ES-I3 (cell line): ENCODE measurements around the gene EIF5A.

ENCODE experiments used
- H3K36me3 ChIP-seq: 2 replicates; pipeline ENCODE4 v1.6.1; 2013; ENCODE audit warnings: mild to moderate bottlenecking, low read length, control low read depth, moderate library complexity; ENCODE audit not compliant: insufficient read depth
- H3K4me1 ChIP-seq: 2 replicates; pipeline ENCODE4 v1.6.1; 2013; ENCODE audit warnings: mild to moderate bottlenecking, control low read depth, low read length; ENCODE audit not compliant: insufficient read depth
- H3K9ac ChIP-seq: 2 replicates; pipeline ENCODE4 v1.6.1; 2013; ENCODE audit warnings: low read depth, mild to moderate bottlenecking, low read length, moderate library complexity
- H3K9me3 ChIP-seq: 2 replicates; pipeline ENCODE4 v1.6.1; 2013; ENCODE audit warnings: mild to moderate bottlenecking, low read length, moderate library complexity; ENCODE audit not compliant: control insufficient read depth, insufficient read depth

Gene EIF5A

GRCh38 chr17:7281074-7281952 lies 26.1 kb upstream of the EIF5A start, which contains the start of gene SLC2A4:
Gene SLC2A4, plus strand, starts transcription at chr17:7281718. Its CDS starts 217 bp downstream, at chr17:7281935.
- no peaks in the 10 kb centered on the region for H3K36me3 ChIP-seq
- H3K9me3 ChIP-seq: no peaks in the 10 kb centered on the region
- H3K4me1 ChIP-seq: peaks cover 3% of the 10 kb centered on the region; the same call in 1 of the 2 replicates
- peak within 1 kb of the TSS; percentile 67 for H3K9ac ChIP-seq

DNA sequence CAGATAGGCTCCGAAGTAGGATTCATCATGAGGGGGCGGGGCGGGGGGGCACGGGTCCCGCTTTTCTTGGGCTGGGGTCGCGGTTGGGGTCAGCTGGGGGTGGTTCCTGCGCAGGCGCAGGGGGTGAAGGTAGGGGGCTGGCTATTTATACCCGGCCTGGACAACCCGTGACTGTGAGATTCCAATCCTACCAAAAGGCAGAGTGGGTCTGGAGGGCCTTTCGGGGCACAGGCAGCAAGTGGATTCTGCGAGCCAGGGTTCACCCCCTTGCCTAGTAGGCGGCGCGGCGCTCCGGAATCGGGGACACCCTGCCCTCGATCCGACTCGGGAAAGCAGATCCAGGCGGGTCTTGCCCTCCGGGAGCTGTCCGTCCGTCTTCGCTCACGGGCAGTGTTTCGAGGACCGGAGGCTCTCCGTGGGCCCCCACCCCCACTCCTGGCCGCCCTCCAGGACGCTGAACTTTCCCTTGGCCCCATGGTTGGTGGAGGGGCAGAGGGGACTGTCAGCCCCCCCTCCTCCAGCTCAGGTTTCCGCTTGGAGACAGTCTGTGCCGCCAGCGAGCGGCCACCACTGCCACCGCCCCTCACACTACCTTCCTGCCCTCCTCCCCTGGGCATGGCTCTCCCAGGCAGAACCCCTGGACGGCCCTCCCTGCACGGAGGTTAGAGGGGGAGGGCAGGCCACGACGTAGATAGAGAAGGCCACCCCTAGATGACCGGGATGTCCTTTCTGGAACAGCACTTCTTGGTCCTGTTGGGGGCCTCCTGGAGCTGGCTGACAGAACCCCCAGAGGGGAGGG lies 25.3 kb upstream of the EIF5A start:
- no peaks in the 10 kb centered on the region for H3K9me3 ChIP-seq
- peak overlapping the region; percentile 67 for H3K9ac ChIP-seq
- H3K4me1 ChIP-seq: peaks cover 3% of the 10 kb centered on the region; the same call in 1 of the 2 replicates

DNA sequence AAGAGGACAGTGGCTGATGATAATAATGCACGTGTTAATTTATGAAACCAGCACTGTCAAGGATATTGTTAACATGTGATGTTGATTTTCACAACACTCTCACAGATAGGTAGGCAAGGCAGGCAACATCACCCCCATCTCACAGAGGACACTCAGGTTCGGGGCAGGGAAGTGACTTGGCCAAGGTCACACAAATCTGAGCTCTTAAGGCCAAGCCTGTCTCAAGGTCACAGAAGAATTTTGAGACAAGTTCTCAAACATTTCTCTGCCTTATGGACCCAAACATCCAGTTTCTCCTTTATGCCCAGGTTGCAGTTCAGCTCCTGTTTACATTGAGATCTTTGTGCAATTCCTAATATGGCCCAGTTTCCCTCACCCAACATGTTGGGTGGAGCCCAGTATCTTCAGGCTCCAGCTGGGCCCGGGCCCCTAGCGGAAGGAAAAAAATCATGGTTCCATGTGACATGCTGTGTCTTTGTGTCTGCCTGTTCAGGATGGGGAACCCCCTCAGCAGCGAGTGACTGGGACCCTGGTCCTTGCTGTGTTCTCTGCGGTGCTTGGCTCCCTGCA lies 24.6 kb upstream of the EIF5A start:
- no peaks in the 10 kb centered on the region for H3K9me3 ChIP-seq
- H3K9ac ChIP-seq: peak overlapping the region; percentile 67
- H3K36me3 ChIP-seq: no peaks in the 10 kb centered on the region
- peaks cover 3% of the 10 kb centered on the region; the same call in 1 of the 2 replicates for H3K4me1 ChIP-seq

More for the DNA sequence above, 25.3 kb upstream of the EIF5A start:
- no peaks in the 10 kb centered on the region for H3K36me3 ChIP-seq

DNA sequence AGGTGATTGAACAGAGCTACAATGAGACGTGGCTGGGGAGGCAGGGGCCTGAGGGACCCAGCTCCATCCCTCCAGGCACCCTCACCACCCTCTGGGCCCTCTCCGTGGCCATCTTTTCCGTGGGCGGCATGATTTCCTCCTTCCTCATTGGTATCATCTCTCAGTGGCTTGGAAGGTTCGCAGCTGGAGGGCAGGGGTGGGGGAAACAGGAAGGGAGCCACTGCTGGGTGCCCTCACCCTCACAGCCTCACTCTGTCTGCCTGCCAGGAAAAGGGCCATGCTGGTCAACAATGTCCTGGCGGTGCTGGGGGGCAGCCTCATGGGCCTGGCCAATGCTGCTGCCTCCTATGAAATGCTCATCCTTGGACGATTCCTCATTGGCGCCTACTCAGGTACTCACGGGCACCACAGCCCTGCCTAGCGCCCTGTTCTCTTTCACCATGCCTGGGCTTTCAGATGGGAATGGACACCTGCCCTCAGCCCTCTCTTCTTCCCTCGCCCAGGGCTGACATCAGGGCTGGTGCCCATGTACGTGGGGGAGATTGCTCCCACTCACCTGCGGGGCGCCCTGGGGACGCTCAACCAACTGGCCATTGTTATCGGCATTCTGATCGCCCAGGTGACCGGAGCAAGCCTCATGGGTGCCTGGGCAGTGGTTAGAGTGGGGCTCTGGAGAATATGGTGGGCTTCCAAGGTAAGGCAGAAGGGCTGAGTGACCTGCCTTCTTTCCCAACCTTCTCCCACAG lies 23.8 kb upstream of the EIF5A start:
- peaks cover 3% of the 10 kb centered on the region; the same call in 1 of the 2 replicates for H3K4me1 ChIP-seq
- H3K9me3 ChIP-seq: no peaks in the 10 kb centered on the region
- H3K9ac ChIP-seq: no peak overlapping the region
- no peaks in the 10 kb centered on the region for H3K36me3 ChIP-seq

GRCh38 chr17:7284911-7285310 lies 22.5 kb upstream of the EIF5A start:
- no peaks in the 10 kb centered on the region for H3K9me3 ChIP-seq
- H3K36me3 ChIP-seq: no peaks in the 10 kb centered on the region
- H3K4me1 ChIP-seq: peaks cover 3% of the 10 kb centered on the region; the same call in 1 of the 2 replicates
- no peak overlapping the region for H3K9ac ChIP-seq

DNA sequence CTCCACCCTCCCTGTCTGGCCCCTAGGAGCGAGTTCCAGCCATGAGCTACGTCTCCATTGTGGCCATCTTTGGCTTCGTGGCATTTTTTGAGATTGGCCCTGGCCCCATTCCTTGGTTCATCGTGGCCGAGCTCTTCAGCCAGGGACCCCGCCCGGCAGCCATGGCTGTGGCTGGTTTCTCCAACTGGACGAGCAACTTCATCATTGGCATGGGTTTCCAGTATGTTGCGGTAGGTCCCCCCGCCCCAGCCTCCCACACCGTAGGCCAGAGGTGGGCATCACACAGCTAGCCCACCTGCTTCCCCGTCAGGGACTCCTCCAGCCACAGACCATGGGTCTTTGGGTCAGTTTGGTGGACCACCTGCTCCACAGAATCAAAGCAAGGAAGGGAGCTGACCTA lies 21.7 kb upstream of the EIF5A start:
- Histone ChIP-seq H3K36me3 (no peaks in the 10 kb centered on the region), H3K4me1 (peaks cover 3% of the 10 kb centered on the region; the same call in 1 of the 2 replicates), H3K9me3 (no peaks in the 10 kb centered on the region), H3K9ac (no peak overlapping the region)

DNA sequence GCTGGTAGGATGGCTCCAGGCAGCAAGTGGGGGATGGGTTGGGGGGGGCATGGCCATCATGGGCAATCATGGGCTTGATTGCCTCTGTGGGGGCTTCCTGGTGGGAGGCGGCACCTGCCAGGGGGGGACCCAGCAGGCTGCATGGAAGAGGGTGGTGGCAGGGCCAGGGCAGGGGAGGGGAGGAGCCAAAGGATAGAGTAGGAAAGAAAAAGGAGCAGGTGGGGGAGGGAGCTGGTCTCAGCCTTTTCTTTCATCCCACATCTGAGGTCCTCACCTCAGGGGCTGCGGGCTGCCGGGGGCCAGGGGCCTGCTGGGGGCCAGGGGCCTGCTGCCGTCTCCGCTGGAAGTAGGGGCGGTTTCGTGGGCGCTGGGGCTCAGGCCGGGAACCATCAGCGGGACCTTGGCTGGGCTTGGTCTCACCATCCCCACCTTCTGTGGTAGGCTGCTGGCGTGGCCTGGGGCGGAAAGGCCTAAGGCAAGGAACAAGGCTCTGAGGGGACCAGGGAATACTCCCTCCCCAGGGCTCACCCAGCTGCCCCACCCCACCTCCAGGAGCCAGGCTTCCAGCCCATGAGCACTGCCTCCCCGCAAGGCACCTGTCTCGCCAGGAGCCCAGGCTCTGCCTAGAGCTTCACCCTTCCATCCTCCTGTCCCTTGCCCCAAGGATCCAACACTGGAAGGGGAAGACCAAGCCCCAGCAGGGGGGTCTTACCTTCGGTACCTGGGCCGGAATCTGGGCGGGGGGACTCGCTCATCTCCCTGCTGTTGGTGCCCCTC lies 18.0 kb upstream of the EIF5A start:
- Histone ChIP-seq H3K4me1 (peaks cover 18% of the 10 kb centered on the region), H3K36me3 (no peaks in the 10 kb centered on the region), H3K9ac (no peak overlapping the region; the same call in 1 of the 2 replicates), H3K9me3 (no peaks in the 10 kb centered on the region)

DNA sequence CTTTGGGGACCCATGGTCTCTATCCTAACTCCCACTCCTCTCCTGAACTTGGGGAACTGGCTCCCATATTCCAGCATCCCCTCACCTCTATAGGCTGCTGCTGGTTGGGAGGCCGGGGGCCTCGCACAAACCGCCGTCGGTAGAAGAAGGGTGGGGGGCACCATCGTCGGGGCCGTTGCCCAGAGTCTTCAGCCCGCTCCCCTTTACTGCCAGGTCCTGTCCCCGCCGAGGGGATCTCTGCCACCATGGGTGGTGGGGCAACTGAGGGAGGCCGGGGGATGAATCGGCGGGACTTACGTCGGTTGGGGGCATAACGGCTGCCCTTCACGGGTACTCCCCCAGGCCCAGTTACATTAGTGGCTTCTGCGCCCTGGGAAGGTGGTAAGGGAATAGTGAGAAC lies 17.3 kb upstream of the EIF5A start:
- Histone ChIP-seq H3K36me3 (no peaks in the 10 kb centered on the region), H3K9me3 (no peaks in the 10 kb centered on the region), H3K4me1 (peaks cover 18% of the 10 kb centered on the region), H3K9ac (no peak overlapping the region)

GRCh38 chr17:7290685-7291084 lies 16.7 kb upstream of the EIF5A start:
- Histone ChIP-seq H3K9ac (no peak overlapping the region), H3K36me3 (no peaks in the 10 kb centered on the region), H3K4me1 (peaks cover 18% of the 10 kb centered on the region), H3K9me3 (no peaks in the 10 kb centered on the region)

GRCh38 chr17:7292194-7292593 lies 15.2 kb upstream of the EIF5A start:
- Histone ChIP-seq H3K9me3 (no peaks in the 10 kb centered on the region), H3K36me3 (no peaks in the 10 kb centered on the region), H3K9ac (no peak overlapping the region), H3K4me1 (peaks cover 18% of the 10 kb centered on the region)

- Histone ChIP-seq H3K9me3 (no peaks in the 10 kb centered on the region), H3K9ac (no peak overlapping the region), H3K4me1 (peaks cover 18% of the 10 kb centered on the region), H3K36me3 (no peaks in the 10 kb centered on the region)
Measured at GRCh38 chr17:7292729-7293128, 14.7 kb upstream of the EIF5A start.

DNA sequence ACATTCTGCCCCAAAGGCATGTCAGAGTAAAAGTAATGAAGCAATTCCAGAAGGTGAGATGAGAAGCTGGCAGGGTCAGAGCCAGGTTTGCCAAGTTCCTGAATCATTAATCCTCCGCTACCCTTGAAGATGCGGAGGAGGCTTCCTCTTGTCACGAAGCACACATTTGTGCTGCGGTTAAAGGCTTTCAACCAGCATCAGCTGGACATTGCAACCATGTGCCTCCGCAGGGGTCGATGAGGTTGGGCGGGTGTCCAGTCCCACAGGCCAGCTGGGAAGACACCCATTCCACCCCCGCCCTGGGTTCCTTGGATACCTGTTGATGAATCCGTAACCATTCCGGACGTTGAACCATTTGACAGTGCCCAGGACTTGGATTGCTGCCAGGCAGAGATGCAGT lies 14.3 kb upstream of the EIF5A start:
- H3K9ac ChIP-seq: no peak overlapping the region
- no peaks in the 10 kb centered on the region for H3K9me3 ChIP-seq
- H3K4me1 ChIP-seq: peaks cover 18% of the 10 kb centered on the region
- no peaks in the 10 kb centered on the region for H3K36me3 ChIP-seq
